Esophagus muscularis mucosa (tissue), 4 donors: ENCODE measurements around the gene SLAMF7. TPM values are rescaled to one million over a fixed set of nuclear protein-coding genes. Genes with fewer than 3 reads are reported as not detected.
"Not testable (repeated sequence)": the region's sequence is repeated elsewhere in the genome, so short reads cannot be mapped to it uniquely, and the experiment has no call there.

ENCODE experiments used
- DNase-seq: peaks from one replicate; pipeline ENCODE4 v3.0.0-alpha.2; 2017; ENCODE audit errors: extremely low spot score
- H3K27ac ChIP-seq, 4 donors: fragments of 200-600 bp; sonication (generic); replicated peaks in 1 of 4; 1 replicate in 3 of 4; 2 replicates in 1 of 4; pipeline ENCODE4 v1.5.1; 2016 to 2019; ENCODE audit warnings: mild to moderate bottlenecking in 1 of 4
- H3K27me3 ChIP-seq, 4 donors: fragments of 200-600 bp; sonication (generic); one replicate each; pipeline versions ENCODE4 v1.5.1 to v1.6.0; 2016 to 2019
- H3K36me3 ChIP-seq, 4 donors: fragments of 200-600 bp; sonication (generic); one replicate each; pipeline ENCODE4 v1.5.1; 2016 to 2019
- H3K4me1 ChIP-seq, 4 donors: fragments of 200-600 bp; sonication (generic); one replicate each; pipeline ENCODE4 v1.5.1; 2016 to 2019
- H3K4me3 ChIP-seq, 4 donors: fragments of 200-600 bp; sonication (generic); 1 replicate in 2 of 4; 2 replicates in 2 of 4; pipeline ENCODE4 v1.5.1; 2016 to 2019; ENCODE audit warnings: mild to moderate bottlenecking in 4 of 4, moderate library complexity in 1 of 4
- H3K9me3 ChIP-seq, 4 donors: fragments of 200-600 bp; sonication (generic); 1 replicate in 3 of 4; 2 replicates in 1 of 4; pipeline ENCODE4 v1.5.1; 2016 to 2019
- EP300 ChIP-seq: sonication (generic); formaldehyde crosslinking; IDR thresholded peaks from one replicate; pipeline ENCODE4 v1.6.1; 2017; ENCODE audit warnings: antibody characterized with exemption
- POLR2A ChIP-seq: fragments of 450-650 bp; IDR thresholded peaks from one replicate; pipeline ENCODE4 v1.6.1; 2017; ENCODE audit warnings: antibody characterized with exemption, moderate library complexity, mild to moderate bottlenecking, low read depth
- POLR2AphosphoS5 ChIP-seq, 2 donors: sonication (generic); formaldehyde crosslinking; IDR thresholded peaks; one replicate each; pipeline ENCODE4 v1.6.1; 2017; ENCODE audit warnings: antibody characterized with exemption in 2 of 2
- WGBS: methylation state at CpG from one replicate; pipeline ENCODE4 v1.1.5; 2018; 5-methylcytosine and 5-hydroxymethylcytosine counted together
- intact Hi-C: fragments of 100-400 bp; cut with DNase I; formaldehyde crosslinking; loops from one replicate; pipeline ENCODE4 v1.15.1; 2023
- total RNA-seq, 4 donors: library from RNA; depleted of rRNA; stranded (reverse); fragments of >200 nt; gene quantifications; one replicate each; pipeline versions ENCODE4 v1.1.0 to v1.2.1, GENCODE V29; 2016
- TF ChIP-seq, protein P1 (sequence below), 3 experiments: fragments of 200-600 bp in 2 of 3; fragments of 450-650 bp in 1 of 3; sonication (generic) in 2 of 3; IDR thresholded peaks; one replicate each; pipeline ENCODE4 v1.5.1; 2017 to 2019; ENCODE audit warnings: antibody characterized with exemption in 3 of 3, mild to moderate bottlenecking in 2 of 3, moderate library complexity in 1 of 3

The SLAMF7 gene
- total RNA-seq, 4 donors from 2014 or later = 0.06 to 1.3 (median 0.47) TPM

GRCh38 chr1:160709715-160710114 lies 29.3 kb upstream of the SLAMF7 start:
- no peaks in the 10 kb centered on the region for H3K27me3 ChIP-seq
- no peaks in the 10 kb centered on the region for H3K36me3 ChIP-seq
- intact Hi-C loops = no loop called here
- H3K27ac ChIP-seq = no peak overlapping the region
- TF ChIP-seq POLR2AphosphoS5 (IDR thresholded peaks at IDR 0.05) (no peak), EP300 (no peak), POLR2A (no peak)
- TF ChIP-seq, protein P1, sequence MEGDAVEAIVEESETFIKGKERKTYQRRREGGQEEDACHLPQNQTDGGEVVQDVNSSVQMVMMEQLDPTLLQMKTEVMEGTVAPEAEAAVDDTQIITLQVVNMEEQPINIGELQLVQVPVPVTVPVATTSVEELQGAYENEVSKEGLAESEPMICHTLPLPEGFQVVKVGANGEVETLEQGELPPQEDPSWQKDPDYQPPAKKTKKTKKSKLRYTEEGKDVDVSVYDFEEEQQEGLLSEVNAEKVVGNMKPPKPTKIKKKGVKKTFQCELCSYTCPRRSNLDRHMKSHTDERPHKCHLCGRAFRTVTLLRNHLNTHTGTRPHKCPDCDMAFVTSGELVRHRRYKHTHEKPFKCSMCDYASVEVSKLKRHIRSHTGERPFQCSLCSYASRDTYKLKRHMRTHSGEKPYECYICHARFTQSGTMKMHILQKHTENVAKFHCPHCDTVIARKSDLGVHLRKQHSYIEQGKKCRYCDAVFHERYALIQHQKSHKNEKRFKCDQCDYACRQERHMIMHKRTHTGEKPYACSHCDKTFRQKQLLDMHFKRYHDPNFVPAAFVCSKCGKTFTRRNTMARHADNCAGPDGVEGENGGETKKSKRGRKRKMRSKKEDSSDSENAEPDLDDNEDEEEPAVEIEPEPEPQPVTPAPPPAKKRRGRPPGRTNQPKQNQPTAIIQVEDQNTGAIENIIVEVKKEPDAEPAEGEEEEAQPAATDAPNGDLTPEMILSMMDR (IDR thresholded peaks at IDR 0.05) = no peak
- H3K4me1 ChIP-seq = no peaks in the 10 kb centered on the region
- no peak for DNase-seq
- H3K9me3 ChIP-seq = no peaks in the 10 kb centered on the region
- no peak overlapping the region for H3K4me3 ChIP-seq
- WGBS = 72% methylated on average over 1 of the region's 1 CpG

GRCh38 chr1:160710517-160711252 lies 28.4 kb upstream of the SLAMF7 start:
- 76% methylated on average over 4 of the region's 4 CpGs for WGBS
- no peaks in the 10 kb centered on the region for H3K36me3 ChIP-seq
- TF ChIP-seq EP300 (no peak), POLR2AphosphoS5 (IDR thresholded peaks at IDR 0.05) (no peak), POLR2A (no peak)
- TF ChIP-seq, protein P1 (IDR thresholded peaks at IDR 0.05) = no peak
- H3K4me1 ChIP-seq = no peaks in the 10 kb centered on the region
- intact Hi-C loops = no loop called here
- no peaks in the 10 kb centered on the region for H3K9me3 ChIP-seq
- DNase-seq = no peak
- peak overlapping the region in 1 of 4 donors; percentile 42 for H3K4me3 ChIP-seq
- no peaks in the 10 kb centered on the region for H3K27me3 ChIP-seq
- no peak overlapping the region for H3K27ac ChIP-seq

GRCh38 chr1:160711276-160711601 lies 27.8 kb upstream of the SLAMF7 start:
- Histone ChIP-seq H3K27ac (no peak overlapping the region), H3K4me3 (peak overlapping the region in 2 of 4 donors; percentile 12 to 42)
- WGBS = 36% methylated on average over 2 of the region's 2 CpGs

DNA sequence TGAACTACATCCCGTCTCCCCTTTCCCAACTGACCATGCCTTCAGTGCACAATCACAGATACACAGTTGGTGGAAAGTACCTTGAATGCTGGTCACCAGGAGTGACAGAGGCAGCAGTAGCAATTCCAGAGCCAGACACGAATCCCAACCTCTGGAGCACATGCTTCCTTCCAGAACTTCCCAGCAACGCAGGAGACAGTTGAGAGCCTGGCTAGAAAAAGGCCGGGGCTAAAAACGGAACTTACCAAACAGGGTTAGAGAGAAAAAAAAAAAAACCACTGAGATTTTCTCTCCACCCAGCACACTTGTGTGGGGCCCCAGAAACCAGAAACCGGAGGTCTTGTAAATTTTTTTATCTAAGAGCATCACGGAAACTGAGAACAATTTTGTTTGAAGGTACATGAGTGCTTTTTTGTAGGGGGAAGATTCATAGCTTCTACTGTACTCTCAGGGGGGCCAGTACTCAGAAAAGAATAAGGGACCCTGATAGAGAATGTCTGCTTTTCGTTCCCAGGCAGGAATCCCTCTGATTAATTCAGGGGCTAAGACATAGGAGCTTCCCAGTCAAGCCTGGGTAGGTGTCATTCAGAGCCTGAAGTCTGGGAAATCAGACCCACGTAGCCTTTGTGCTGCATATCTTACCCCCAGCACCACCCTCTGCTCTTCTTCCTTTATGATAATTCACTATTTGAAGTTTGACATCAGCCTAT lies 27.3 kb upstream of the SLAMF7 start, which contains the start of gene CD48:
CD48 (minus strand) TSS at position 221 of the 710 bp plus-strand sequence; CDS start at position 162, 59 bp downstream.
- H3K36me3 ChIP-seq = no peaks in the 10 kb centered on the region
- H3K4me1 ChIP-seq = no peaks in the 10 kb centered on the region
- intact Hi-C loops = no loop called here
- H3K9me3 ChIP-seq = no peaks in the 10 kb centered on the region
- H3K27ac ChIP-seq = no peak within 1 kb of the TSS
- DNase-seq = no peak
- no peaks in the 10 kb centered on the region for H3K27me3 ChIP-seq
- H3K4me3 ChIP-seq = peak within 1 kb of the TSS in 2 of 4 donors; percentile 12 to 42
- 50% methylated on average over 9 of the region's 9 CpGs for WGBS
- TF ChIP-seq, protein P1 (IDR thresholded peaks at IDR 0.05) = no peak
- no peak for TF ChIP-seq EP300
- TF ChIP-seq POLR2A = no peak
- no peak for TF ChIP-seq POLR2AphosphoS5 (IDR thresholded peaks at IDR 0.05)

More at GRCh38 chr1:160711276-160711601, 27.8 kb upstream of the SLAMF7 start:
- no peak for DNase-seq
- no peaks in the 10 kb centered on the region for H3K36me3 ChIP-seq
- intact Hi-C loops = no loop called here
- TF ChIP-seq, protein P1 (IDR thresholded peaks at IDR 0.05) = no peak
- no peak for TF ChIP-seq EP300
- no peak for TF ChIP-seq POLR2AphosphoS5 (IDR thresholded peaks at IDR 0.05)
- no peaks in the 10 kb centered on the region for H3K9me3 ChIP-seq
- H3K4me1 ChIP-seq = no peaks in the 10 kb centered on the region
- H3K27me3 ChIP-seq = no peaks in the 10 kb centered on the region

GRCh38 chr1:160712525-160713080 lies 26.4 kb upstream of the SLAMF7 start:
- H3K27me3 ChIP-seq, H3K9me3 ChIP-seq, DNase-seq, intact Hi-C loops, H3K36me3 ChIP-seq, H3K27ac ChIP-seq, H3K4me1 ChIP-seq, H3K4me3 ChIP-seq: not testable (repeated sequence)
- 75% methylated on average over 5 of the region's 5 CpGs for WGBS
